Choroid plexus epithelial cell (primary cell): ENCODE measurements around the gene TMEM115.

Source experiments
- DNase-seq: peaks from one replicate; pipeline ENCODE4 v3.0.0-alpha.2; 2010; ENCODE audit warnings: low read depth
- H3K4me3 ChIP-seq: 2 replicates; pipeline ENCODE4 v1.5.1; 2011; ENCODE audit warnings: low read depth, mild to moderate bottlenecking, control low read depth, low read length, moderate library complexity
- CTCF ChIP-seq: conservative IDR thresholded peaks from 2 replicates; pipeline ENCODE4 v1.5.1; 2011; ENCODE audit warnings: low read depth, mild to moderate bottlenecking, control low read depth, inconsistent platforms, low read length, moderate library complexity

The TMEM115 gene

GRCh38 chr3:50325113-50325480, 34.2 kb downstream of the TMEM115 start:
- no peak for TF ChIP-seq CTCF
- H3K4me3 ChIP-seq = no peak overlapping the region
- no peak for DNase-seq

DNA sequence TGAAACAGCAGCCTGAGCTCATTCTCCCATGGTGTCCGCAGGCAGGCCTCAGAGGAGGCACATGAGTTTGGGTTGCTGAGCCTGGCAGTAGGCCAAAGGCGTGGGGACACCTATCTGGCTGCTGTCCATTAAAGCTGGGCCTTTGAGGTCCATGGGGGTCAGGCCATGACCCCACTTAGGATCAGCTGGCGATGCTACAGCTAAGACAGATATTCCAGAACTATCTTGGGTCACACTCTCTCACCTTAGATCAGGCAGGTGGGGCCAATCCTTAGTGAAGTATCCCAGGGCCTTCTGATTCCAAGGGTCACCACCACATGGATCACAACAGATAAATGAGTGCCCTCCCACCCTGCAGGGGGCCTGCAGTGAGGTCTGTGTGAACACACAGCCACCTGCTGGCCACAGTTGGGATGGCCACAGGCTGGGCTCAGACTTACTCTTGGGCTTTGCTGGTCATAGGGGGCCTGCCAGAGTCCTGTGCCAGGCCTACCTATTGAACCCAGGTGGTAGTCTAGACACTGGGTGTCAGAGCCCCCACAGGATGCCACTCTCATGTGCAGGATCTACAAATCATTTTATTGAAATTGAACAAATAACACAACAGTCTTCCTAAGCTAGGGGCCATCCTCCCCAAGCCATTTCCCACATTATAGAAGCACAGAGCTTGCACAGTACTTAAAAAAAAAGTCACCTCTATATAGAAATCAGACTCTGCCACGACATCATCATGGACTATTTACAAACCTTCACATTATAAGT, 34.8 kb downstream of the TMEM115 start:
- peak; percentile 87 for DNase-seq
- TF ChIP-seq CTCF = peak; percentile 93

DNA sequence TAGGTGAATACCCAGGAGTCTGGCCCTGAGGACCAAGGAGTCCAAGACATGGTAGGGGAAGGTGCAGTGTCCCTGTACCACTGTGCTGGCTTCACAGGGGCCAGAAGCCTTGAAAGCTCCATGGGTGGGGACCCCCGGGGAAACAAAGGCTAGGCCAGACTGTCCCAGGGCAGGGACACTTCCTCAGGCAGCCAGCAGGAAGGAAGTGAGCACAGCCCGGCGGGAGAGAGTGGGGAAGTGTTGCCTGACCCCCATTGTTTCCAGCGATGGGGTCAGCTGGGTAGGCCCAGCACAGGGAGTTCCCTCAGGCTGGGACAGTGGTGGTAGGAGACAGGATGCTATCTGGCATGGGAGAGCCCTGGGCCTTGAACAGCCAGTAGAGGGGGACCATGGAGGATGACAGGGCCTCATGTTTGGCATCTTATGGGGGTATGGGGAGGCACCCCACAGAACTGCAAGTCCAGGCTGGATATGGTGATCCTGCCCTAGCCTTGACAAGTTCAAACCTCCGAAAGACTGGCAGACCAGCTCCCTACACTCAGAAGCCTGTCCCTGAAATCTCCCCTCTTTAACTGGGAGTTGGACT, 35.6 kb downstream of the TMEM115 start:
- no peak for DNase-seq
- no peak for TF ChIP-seq CTCF
- H3K4me3 ChIP-seq = no peak overlapping the region

More for the DNA sequence above, 34.8 kb downstream of the TMEM115 start:
- H3K4me3 ChIP-seq = no peak overlapping the region

GRCh38 chr3:50323092-50323600, 36.2 kb downstream of the TMEM115 start:
- no peak for TF ChIP-seq CTCF
- no peak for DNase-seq
- no peak overlapping the region for H3K4me3 ChIP-seq

DNA sequence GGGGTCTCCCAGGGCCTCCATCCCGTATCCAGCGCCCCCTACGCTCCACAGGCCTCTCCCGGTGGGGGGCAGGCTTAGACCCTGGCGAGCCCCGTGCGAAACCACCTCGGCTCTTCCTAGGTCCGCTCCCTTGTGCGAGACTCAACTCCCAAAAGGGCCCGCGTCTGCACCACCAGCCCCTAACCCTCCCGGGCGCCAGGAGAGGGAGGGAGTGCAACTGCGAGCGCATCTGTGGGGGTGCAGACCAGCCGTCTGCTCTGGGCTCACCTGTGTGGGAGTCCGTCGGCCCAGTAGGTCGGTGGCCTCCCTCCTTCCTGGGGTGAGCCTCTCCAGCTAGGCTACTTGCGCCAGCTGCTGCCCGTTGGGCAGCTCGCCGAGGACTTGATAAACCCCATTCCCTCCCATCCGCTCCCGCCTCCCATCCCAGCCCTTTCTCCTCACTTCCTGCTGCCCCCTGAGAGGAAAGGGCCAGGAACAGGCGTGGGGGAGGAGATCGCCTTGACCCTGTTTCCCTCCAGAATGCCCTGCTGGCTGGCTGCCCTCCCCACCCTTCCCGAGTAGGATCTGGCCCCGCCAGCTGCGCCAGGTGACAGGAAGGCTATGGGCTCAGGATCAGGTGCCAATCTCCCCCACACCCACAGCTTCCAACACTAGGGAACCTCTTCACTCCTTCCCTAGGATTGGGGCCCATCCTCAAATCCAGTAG, 36.8 kb downstream of the TMEM115 start, which contains the start of gene HYAL2:
HYAL2 (minus strand) TSS at position 360 of the 706 bp plus-strand sequence. CDS start 2,256 bp downstream, outside the sequence.
- TF ChIP-seq CTCF = no peak
- no peak for DNase-seq
- peak within 1 kb of the TSS; percentile 76 for H3K4me3 ChIP-seq

DNA sequence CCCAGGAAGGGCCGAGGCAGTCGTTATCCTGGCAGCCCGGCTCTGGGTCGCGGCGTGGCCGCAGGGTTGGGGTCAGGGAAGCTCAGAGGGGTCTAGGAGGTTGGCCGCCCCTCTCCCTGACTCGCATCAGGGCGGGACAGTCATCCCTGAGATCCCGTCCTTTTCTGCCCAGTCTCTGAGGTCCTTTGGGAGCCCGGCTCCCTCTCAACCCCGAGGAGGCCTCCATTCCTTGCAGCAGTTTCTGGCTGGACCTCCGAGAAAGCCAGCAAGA, 37.3 kb downstream of the TMEM115 start:
- H3K4me3 ChIP-seq = peak overlapping the region; percentile 76
- no peak for DNase-seq
- TF ChIP-seq CTCF = no peak
